ENCODE data around the gene LRP2. TPM values are rescaled to one million over a fixed set of nuclear protein-coding genes. Genes with fewer than 3 reads are reported as not detected.

Gene LRP2
- polyA plus RNA-seq, 1 of the 3 experiments (the other 2 are of a cell fraction) = not detected

DNA sequence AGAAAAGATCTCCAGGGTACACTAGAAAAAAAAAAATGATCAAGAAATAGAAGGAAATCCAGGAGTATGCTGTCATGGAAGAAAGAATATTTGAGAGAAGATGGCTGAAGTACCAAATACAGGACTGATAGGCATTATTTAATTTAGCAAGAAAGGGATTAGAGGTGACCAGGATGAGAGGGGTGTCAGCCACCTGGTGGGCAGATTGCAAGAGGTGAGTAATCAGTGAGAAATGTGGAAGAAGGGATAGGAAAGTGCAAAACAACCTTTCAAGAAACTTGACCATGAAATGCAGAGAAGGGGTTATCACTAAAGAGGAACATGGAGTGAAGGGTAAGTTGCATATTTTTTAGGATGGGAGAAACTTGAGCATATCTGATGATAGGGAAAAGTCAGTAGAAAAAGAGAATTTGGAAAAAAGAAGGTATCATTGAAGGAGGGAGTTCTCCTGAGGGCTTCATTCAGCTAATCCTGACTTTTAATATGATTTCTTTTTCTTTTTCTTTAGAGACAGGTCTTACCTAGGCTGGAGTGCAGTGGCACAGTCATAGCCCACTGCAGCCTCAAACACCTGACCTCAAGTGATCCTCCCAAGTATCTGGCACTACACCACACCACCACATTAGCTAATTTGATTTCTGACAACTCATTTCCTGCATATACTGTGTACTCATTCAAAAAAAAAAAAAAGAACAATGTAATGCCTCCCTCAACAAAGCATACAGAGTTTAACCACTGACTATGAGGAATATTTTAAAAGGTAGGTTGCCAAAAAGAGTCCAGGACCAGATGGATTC, 101.3 kb downstream of the LRP2 start:
- Histone ChIP-seq H3K4me3 (ENCODE audit: low read depth in 2 of 2, low read length in 1 of 2) (no peak overlapping the region), H3K27ac (ENCODE audit: low read depth in 2 of 2, low read length in 1 of 2) (no peak overlapping the region), H2AFZ (ENCODE audit: low read depth) (no peak overlapping the region), H3K79me2 (ENCODE audit: insufficient read depth) (no peaks in the 10 kb centered on the region), H3K36me3 (replicated peaks in 1 of 2; ENCODE audit: control insufficient read depth in 1 of 2, insufficient read depth in 2 of 2, low read length in 1 of 2) (no peaks in the 10 kb centered on the region), H3K4me2 (no peak overlapping the region), H3K4me1 (ENCODE audit: control insufficient read depth in 1 of 2, insufficient read depth in 2 of 2, low read depth in 1 of 2, low read length in 1 of 2) (no peaks in the 10 kb centered on the region), H3F3A (replicated peaks; ENCODE audit: insufficient read depth) (no peaks in the 10 kb centered on the region), H3K9me3 (no peaks in the 10 kb centered on the region), H4K20me1 (ENCODE audit: insufficient read depth) (no peaks in the 10 kb centered on the region), H3K9me2 (no peaks in the 10 kb centered on the region), H3K9ac (no peak overlapping the region), H3K27me3 (ENCODE audit: insufficient read depth) (no peaks in the 10 kb centered on the region)
- no peak for DNase-seq
- ChIA-PET CTCF (no interaction called here), POLR2A (no interaction called here)
- TF ChIP-seq, protein P1, sequence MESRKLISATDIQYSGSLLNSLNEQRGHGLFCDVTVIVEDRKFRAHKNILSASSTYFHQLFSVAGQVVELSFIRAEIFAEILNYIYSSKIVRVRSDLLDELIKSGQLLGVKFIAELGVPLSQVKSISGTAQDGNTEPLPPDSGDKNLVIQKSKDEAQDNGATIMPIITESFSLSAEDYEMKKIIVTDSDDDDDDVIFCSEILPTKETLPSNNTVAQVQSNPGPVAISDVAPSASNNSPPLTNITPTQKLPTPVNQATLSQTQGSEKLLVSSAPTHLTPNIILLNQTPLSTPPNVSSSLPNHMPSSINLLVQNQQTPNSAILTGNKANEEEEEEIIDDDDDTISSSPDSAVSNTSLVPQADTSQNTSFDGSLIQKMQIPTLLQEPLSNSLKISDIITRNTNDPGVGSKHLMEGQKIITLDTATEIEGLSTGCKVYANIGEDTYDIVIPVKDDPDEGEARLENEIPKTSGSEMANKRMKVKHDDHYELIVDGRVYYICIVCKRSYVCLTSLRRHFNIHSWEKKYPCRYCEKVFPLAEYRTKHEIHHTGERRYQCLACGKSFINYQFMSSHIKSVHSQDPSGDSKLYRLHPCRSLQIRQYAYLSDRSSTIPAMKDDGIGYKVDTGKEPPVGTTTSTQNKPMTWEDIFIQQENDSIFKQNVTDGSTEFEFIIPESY (IDR thresholded peaks at IDR 0.05; ENCODE audit: borderline replicate concordance, low read depth) = no peak

DNA sequence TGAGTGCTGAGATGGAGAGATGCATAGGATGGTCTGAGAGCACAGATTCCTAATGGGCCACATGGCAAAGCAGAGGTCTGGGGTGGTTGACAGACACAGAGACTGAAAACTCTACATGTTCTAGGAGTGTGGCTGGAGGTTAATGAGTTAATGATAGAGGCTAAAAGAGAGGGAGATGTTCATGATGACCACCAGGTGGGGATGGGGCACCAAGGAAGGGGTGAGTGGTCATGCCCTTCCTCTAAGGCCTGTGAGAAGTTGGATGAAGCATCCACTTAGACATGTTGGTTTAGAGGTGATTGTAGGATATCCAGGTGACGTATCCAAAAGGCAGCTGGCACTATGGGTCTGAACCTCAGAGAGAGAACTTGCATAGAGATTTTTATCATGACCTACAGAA, 102.1 kb downstream of the LRP2 start:
- H3K36me3 ChIP-seq (replicated peaks in 1 of 2; ENCODE audit: control insufficient read depth in 1 of 2, insufficient read depth in 2 of 2, low read length in 1 of 2) = no peaks in the 10 kb centered on the region

More for the DNA sequence above, 102.1 kb downstream of the LRP2 start:
- CTCF ChIA-PET = no interaction called here
- Histone ChIP-seq H3F3A (replicated peaks; ENCODE audit: insufficient read depth) (no peaks in the 10 kb centered on the region), H3K9me3 (no peaks in the 10 kb centered on the region), H3K9ac (no peak overlapping the region), H3K27ac (ENCODE audit: low read depth in 2 of 2, low read length in 1 of 2) (no peak overlapping the region), H3K4me3 (ENCODE audit: low read depth in 2 of 2, low read length in 1 of 2) (no peak overlapping the region), H3K4me1 (ENCODE audit: control insufficient read depth in 1 of 2, insufficient read depth in 2 of 2, low read depth in 1 of 2, low read length in 1 of 2) (no peaks in the 10 kb centered on the region), H3K79me2 (ENCODE audit: insufficient read depth) (no peaks in the 10 kb centered on the region), H3K27me3 (ENCODE audit: insufficient read depth) (no peaks in the 10 kb centered on the region), H3K4me2 (no peak overlapping the region), H2AFZ (ENCODE audit: low read depth) (no peak overlapping the region), H3K9me2 (no peaks in the 10 kb centered on the region), H4K20me1 (ENCODE audit: insufficient read depth) (no peaks in the 10 kb centered on the region)
- TF ChIP-seq, protein P2, sequence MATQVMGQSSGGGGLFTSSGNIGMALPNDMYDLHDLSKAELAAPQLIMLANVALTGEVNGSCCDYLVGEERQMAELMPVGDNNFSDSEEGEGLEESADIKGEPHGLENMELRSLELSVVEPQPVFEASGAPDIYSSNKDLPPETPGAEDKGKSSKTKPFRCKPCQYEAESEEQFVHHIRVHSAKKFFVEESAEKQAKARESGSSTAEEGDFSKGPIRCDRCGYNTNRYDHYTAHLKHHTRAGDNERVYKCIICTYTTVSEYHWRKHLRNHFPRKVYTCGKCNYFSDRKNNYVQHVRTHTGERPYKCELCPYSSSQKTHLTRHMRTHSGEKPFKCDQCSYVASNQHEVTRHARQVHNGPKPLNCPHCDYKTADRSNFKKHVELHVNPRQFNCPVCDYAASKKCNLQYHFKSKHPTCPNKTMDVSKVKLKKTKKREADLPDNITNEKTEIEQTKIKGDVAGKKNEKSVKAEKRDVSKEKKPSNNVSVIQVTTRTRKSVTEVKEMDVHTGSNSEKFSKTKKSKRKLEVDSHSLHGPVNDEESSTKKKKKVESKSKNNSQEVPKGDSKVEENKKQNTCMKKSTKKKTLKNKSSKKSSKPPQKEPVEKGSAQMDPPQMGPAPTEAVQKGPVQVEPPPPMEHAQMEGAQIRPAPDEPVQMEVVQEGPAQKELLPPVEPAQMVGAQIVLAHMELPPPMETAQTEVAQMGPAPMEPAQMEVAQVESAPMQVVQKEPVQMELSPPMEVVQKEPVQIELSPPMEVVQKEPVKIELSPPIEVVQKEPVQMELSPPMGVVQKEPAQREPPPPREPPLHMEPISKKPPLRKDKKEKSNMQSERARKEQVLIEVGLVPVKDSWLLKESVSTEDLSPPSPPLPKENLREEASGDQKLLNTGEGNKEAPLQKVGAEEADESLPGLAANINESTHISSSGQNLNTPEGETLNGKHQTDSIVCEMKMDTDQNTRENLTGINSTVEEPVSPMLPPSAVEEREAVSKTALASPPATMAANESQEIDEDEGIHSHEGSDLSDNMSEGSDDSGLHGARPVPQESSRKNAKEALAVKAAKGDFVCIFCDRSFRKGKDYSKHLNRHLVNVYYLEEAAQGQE (IDR thresholded peaks at IDR 0.05; ENCODE audit: low read depth, low read length) = no peak
- TF ChIP-seq MXI1 (IDR thresholded peaks at IDR 0.05; ENCODE audit: low read depth, low read length) (no peak), RFX5 (IDR thresholded peaks at IDR 0.05; ENCODE audit: low read length) (no peak), TCF12 (IDR thresholded peaks at IDR 0.05) (no peak), SIN3A (IDR thresholded peaks at IDR 0.05; ENCODE audit: borderline replicate concordance, low read depth, low read length) (no peak), NFIC (IDR thresholded peaks at IDR 0.05; ENCODE audit: borderline replicate concordance) (no peak), GABPA (IDR thresholded peaks at IDR 0.05; ENCODE audit: low read depth) (no peak), RXRA (IDR thresholded peaks at IDR 0.05; ENCODE audit: borderline replicate concordance, low read depth) (no peak), SMC3 (IDR thresholded peaks at IDR 0.05; ENCODE audit: low read depth, low read length) (no peak), ELF1 (IDR thresholded peaks at IDR 0.05) (no peak), JUND (IDR thresholded peaks at IDR 0.05) (no peak)
- TF ChIP-seq, protein P3, sequence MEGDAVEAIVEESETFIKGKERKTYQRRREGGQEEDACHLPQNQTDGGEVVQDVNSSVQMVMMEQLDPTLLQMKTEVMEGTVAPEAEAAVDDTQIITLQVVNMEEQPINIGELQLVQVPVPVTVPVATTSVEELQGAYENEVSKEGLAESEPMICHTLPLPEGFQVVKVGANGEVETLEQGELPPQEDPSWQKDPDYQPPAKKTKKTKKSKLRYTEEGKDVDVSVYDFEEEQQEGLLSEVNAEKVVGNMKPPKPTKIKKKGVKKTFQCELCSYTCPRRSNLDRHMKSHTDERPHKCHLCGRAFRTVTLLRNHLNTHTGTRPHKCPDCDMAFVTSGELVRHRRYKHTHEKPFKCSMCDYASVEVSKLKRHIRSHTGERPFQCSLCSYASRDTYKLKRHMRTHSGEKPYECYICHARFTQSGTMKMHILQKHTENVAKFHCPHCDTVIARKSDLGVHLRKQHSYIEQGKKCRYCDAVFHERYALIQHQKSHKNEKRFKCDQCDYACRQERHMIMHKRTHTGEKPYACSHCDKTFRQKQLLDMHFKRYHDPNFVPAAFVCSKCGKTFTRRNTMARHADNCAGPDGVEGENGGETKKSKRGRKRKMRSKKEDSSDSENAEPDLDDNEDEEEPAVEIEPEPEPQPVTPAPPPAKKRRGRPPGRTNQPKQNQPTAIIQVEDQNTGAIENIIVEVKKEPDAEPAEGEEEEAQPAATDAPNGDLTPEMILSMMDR (IDR thresholded peaks at IDR 0.05) = no peak
- POLR2A ChIA-PET = no interaction called here
- no peak for DNase-seq
- 0% methylated on average over 1 of the region's 1 CpG for WGBS (ENCODE audit: low lambda C conversion rate)
